ENCODE data around the gene SLC35G1. TPM values are rescaled to one million over a fixed set of nuclear protein-coding genes. Genes with fewer than 3 reads are reported as not detected.
A peak's percentile ranks its signal among the peaks of the same experiment; 100 is the strongest.

The SLC35G1 gene
- total RNA-seq, 4 donors from 2014 or later, result 7.3 to 12.8 (median 8.1) TPM

DNA sequence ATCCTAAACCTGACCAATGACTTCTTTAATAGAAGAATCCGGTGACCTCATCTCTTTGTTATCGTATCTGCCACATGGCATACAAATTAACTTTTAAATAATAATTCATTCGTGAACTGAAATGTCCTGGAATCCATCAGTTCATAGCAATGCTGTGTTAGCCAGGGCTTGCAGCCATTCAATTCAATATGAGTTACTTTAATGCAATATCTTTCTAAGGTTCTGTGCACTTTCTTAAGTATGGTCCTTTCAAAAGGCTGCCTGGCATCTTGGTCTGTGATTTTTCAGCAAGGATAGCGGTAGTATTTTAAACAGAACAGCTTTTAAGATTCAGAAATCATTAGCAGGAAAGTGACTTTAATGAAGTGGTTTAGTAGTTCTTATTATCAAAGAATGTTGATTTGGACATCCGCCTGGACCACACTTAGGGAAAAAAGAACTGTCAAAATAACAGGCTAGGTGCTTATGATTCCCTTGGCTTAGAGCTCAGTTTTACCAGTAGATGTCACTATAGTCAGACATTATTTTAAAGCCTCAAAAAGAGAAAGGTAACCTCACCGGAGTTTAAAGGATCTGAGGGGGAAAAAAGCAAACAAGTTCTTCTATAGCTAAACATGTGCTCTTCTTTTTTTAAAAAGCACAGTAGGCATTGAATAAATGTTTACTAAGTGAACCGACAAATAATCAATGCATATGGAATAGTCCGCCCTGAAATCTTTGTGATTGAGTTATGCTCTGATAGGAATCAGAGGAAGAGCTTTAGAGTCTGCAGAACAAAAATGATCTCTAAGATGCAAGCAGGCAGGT lies 22.7 kb downstream of the SLC35G1 start:
- Histone ChIP-seq H3K27ac (no peak overlapping the region), H3K4me3 (replicated peaks in 1 of 3) (no peak overlapping the region), H3K9me3 (no peaks in the 10 kb centered on the region), H3K27me3 (no peaks in the 10 kb centered on the region), H3K36me3 (no peaks in the 10 kb centered on the region), H3K4me1 (no peaks in the 10 kb centered on the region)
- WGBS, 2 donors, result 46 to 47% methylated on average over 8 of the region's 8 CpGs
- TF ChIP-seq POLR2A (IDR thresholded peaks at IDR 0.05), result no peak
- TF ChIP-seq, protein P1, sequence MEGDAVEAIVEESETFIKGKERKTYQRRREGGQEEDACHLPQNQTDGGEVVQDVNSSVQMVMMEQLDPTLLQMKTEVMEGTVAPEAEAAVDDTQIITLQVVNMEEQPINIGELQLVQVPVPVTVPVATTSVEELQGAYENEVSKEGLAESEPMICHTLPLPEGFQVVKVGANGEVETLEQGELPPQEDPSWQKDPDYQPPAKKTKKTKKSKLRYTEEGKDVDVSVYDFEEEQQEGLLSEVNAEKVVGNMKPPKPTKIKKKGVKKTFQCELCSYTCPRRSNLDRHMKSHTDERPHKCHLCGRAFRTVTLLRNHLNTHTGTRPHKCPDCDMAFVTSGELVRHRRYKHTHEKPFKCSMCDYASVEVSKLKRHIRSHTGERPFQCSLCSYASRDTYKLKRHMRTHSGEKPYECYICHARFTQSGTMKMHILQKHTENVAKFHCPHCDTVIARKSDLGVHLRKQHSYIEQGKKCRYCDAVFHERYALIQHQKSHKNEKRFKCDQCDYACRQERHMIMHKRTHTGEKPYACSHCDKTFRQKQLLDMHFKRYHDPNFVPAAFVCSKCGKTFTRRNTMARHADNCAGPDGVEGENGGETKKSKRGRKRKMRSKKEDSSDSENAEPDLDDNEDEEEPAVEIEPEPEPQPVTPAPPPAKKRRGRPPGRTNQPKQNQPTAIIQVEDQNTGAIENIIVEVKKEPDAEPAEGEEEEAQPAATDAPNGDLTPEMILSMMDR (IDR thresholded peaks at IDR 0.05), result peak in 5 of 6 experiments; percentile 34 to 82 (median 62)
- DNase-seq, result no peak
- intact Hi-C loops (cut with DNase I), result loop anchor here (5.0 kb wide), 1 partner anchor 526 kb away; no protein-coding TSS in a partner anchor

DNA sequence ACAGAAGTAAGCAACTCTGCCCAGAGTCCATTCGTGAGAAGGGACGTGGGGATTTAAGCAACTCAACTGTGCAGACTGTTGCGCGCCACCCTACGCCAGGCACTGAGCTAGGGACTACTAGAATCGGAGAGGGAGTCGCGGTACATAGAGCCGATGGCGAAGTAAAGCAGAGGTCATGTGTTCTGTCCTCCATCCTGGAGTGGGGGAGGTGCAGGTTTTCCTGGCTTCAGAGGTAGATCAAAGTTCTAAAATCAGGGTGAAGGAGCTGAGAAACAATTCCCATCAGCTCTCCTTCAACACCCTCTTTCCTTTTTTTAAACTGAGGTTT lies 23.2 kb downstream of the SLC35G1 start:
- Histone ChIP-seq H3K9me3 (no peaks in the 10 kb centered on the region), H3K27me3 (no peaks in the 10 kb centered on the region), H3K4me3 (replicated peaks in 1 of 3) (no peak overlapping the region), H3K36me3 (no peaks in the 10 kb centered on the region), H3K4me1 (no peaks in the 10 kb centered on the region), H3K27ac (no peak overlapping the region)
- TF ChIP-seq, protein P1 (IDR thresholded peaks at IDR 0.05), result no peak
- TF ChIP-seq POLR2A (IDR thresholded peaks at IDR 0.05), result no peak
- peak; percentile 19 to 29 for DNase-seq
- WGBS, 2 donors, result 59 to 67% methylated on average over 10 of the region's 10 CpGs
- intact Hi-C loops (cut with DNase I), result loop anchor here (5.0 kb wide), 1 partner anchor 525 kb away; no protein-coding TSS in a partner anchor

DNA sequence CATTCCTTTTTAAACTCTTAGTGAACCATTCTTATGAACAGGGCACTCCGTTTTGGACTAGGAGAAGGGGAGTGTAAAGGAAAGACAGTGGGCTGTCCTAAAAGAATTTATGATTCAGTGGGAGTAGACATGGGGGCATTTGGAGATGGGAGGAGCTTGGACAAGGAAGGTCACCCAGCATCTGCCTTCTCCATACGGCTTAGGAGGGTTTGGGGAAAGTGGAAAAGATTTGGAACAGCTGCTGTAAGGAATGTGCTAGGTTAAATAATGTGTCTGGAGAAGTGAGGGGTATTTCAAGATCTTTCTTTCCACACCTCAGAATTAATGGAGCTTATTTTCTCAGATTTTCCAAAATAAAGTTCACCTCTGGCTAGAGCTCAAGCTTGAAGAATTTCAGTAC lies 24.0 kb downstream of the SLC35G1 start:
- H3K9me3 ChIP-seq, result no peaks in the 10 kb centered on the region
- TF ChIP-seq POLR2A (IDR thresholded peaks at IDR 0.05), result no peak
- TF ChIP-seq, protein P1 (IDR thresholded peaks at IDR 0.05), result no peak
- intact Hi-C loops (cut with DNase I), result loop anchor here (5.0 kb wide), 1 partner anchor 524 kb away; no protein-coding TSS in a partner anchor
- no peak for DNase-seq
- no peak overlapping the region for H3K4me3 ChIP-seq (replicated peaks in 1 of 3)
- H3K27me3 ChIP-seq, result no peaks in the 10 kb centered on the region
- no peaks in the 10 kb centered on the region for H3K4me1 ChIP-seq
- no peak overlapping the region for H3K27ac ChIP-seq
- 72 to 86% methylated on average over 2 of the region's 2 CpGs for WGBS, 2 donors
- no peaks in the 10 kb centered on the region for H3K36me3 ChIP-seq

DNA sequence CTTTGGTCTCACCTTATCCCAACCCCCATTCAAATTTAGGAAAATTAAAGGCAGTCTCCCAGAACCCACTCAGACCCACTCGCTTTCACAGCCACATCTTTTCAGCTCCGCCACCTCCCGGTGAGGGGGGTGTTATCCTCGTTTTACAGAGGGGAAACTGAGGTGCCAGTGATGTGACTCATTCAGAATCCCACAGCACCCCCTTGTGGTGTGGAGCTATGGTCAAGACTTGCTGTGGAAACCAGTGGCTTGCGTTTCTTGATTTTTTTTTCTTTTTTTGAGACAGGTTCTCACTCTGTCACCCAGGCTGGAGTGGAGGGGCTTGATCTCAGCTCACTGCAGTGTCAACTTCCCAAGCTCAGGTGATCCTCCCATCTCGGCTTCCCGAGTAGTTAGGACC lies 27.6 kb downstream of the SLC35G1 start:
- Histone ChIP-seq H3K9me3 (no peaks in the 10 kb centered on the region), H3K4me1 (no peaks in the 10 kb centered on the region), H3K27ac (no peak overlapping the region), H3K4me3 (replicated peaks in 1 of 3) (no peak overlapping the region), H3K27me3 (no peaks in the 10 kb centered on the region), H3K36me3 (no peaks in the 10 kb centered on the region)
- intact Hi-C loops (cut with DNase I), result no loop called here
- no peak for TF ChIP-seq POLR2A (IDR thresholded peaks at IDR 0.05)
- TF ChIP-seq, protein P1 (IDR thresholded peaks at IDR 0.05), result peak in 3 of 6 experiments; percentile 10 to 38 (median 18)
- peak in 1 of 2 donors; percentile 27 for DNase-seq
- 74 to 84% methylated on average over 7 of the region's 7 CpGs for WGBS, 2 donors

DNA sequence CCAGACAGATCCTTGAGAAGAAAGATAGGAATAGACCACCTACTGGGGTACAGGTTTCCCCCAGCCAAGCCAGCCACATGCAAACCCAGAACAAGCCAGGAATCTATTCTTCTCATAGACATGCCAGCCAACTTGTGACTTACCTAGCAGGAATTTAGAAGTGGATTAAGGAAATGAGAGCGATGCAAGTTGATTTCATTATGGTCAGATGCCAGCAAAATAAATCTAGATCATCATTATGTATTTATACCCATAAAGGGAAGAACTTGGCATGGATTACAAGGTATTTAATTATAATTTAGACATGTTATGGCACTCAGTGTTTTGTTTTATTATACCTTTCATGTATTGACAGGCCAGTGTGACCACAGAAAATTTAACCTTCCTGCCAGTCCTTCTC lies 32.8 kb downstream of the SLC35G1 start:
- Histone ChIP-seq H3K27me3 (no peaks in the 10 kb centered on the region), H3K9me3 (no peaks in the 10 kb centered on the region), H3K4me1 (no peaks in the 10 kb centered on the region), H3K36me3 (no peaks in the 10 kb centered on the region), H3K27ac (no peak overlapping the region), H3K4me3 (replicated peaks in 1 of 3) (no peak overlapping the region)
- TF ChIP-seq, protein P1 (IDR thresholded peaks at IDR 0.05), result no peak
- no peak for TF ChIP-seq POLR2A (IDR thresholded peaks at IDR 0.05)
- no peak for DNase-seq
- 75 to 88% methylated on average over 1 of the region's 1 CpG for WGBS, 2 donors
- intact Hi-C loops (cut with DNase I), result no loop called here
